ENCODE data around the gene IL17C.

GRCh38 chr16:88593910-88594309 is 44.5 kb upstream of the IL17C start:
- TF ChIP-seq, protein P1, sequence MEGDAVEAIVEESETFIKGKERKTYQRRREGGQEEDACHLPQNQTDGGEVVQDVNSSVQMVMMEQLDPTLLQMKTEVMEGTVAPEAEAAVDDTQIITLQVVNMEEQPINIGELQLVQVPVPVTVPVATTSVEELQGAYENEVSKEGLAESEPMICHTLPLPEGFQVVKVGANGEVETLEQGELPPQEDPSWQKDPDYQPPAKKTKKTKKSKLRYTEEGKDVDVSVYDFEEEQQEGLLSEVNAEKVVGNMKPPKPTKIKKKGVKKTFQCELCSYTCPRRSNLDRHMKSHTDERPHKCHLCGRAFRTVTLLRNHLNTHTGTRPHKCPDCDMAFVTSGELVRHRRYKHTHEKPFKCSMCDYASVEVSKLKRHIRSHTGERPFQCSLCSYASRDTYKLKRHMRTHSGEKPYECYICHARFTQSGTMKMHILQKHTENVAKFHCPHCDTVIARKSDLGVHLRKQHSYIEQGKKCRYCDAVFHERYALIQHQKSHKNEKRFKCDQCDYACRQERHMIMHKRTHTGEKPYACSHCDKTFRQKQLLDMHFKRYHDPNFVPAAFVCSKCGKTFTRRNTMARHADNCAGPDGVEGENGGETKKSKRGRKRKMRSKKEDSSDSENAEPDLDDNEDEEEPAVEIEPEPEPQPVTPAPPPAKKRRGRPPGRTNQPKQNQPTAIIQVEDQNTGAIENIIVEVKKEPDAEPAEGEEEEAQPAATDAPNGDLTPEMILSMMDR (conservative IDR thresholded peaks at IDR 0.05; ENCODE audit: low read length) = no peak
- no peak for TF ChIP-seq EZH2phosphoT487 (IDR thresholded peaks at IDR 0.05; ENCODE audit: borderline replicate concordance, low read depth, low read length)
